PC-9 (cell line): ENCODE data around the gene FBXO9.

Experiments
- EZH2 ChIP-seq: fragments of 200-600 bp; sonication (generic); IDR thresholded peaks from 2 replicates; pipeline ENCODE4 v1.8.0; 2017; ENCODE audit warnings: antibody characterized with exemption, low read depth
- TF ChIP-seq, protein P1 (sequence below): fragments of 200-600 bp; sonication (generic); conservative IDR thresholded peaks from 2 replicates; pipeline ENCODE4 v1.6.1; 2017; ENCODE audit warnings: mixed run types, antibody characterized with exemption, mild to moderate bottlenecking, moderate library complexity

DNA sequence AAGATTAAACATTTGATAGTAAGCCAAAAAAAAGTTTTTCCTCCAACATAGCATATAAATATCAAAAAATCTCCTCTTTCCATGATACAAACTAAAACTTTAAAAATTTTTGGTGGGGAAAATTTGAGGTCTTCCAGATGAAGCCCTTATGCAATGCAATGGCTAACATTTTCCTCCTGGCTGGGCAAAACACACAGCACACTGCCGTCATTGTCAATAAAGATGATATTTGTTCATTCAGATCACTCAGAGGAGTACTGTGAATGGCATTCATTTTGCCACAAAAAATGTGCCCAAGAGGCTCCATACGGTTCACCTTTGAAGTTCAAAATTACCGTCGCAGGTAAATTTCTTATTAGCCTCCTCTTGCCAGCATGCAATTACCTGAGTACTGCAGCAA is 33.9 kb upstream of the FBXO9 start:
- TF ChIP-seq, protein P1, sequence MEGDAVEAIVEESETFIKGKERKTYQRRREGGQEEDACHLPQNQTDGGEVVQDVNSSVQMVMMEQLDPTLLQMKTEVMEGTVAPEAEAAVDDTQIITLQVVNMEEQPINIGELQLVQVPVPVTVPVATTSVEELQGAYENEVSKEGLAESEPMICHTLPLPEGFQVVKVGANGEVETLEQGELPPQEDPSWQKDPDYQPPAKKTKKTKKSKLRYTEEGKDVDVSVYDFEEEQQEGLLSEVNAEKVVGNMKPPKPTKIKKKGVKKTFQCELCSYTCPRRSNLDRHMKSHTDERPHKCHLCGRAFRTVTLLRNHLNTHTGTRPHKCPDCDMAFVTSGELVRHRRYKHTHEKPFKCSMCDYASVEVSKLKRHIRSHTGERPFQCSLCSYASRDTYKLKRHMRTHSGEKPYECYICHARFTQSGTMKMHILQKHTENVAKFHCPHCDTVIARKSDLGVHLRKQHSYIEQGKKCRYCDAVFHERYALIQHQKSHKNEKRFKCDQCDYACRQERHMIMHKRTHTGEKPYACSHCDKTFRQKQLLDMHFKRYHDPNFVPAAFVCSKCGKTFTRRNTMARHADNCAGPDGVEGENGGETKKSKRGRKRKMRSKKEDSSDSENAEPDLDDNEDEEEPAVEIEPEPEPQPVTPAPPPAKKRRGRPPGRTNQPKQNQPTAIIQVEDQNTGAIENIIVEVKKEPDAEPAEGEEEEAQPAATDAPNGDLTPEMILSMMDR: no peak
- no peak for TF ChIP-seq EZH2
